HepG2 (cell line): ENCODE data around the gene DBNDD1. TPM values are rescaled to one million over a fixed set of nuclear protein-coding genes. Genes with fewer than 3 reads are reported as not detected.

ENCODE experiments used
- ADNP ChIP-seq: sonication (generic); formaldehyde crosslinking; IDR thresholded peaks from 2 replicates; pipeline ENCODE4 v1.4.0; 2020; ENCODE audit warnings: missing genetic modification reagents
- AGO1 ChIP-seq: fragments of 200-400 bp; formaldehyde crosslinking; IDR thresholded peaks from 2 replicates; pipeline ENCODE4 v1.6.1; 2017; ENCODE audit warnings: mild to moderate bottlenecking, low read depth, low read length, moderate library complexity; ENCODE audit not compliant: poor library complexity, severe bottlenecking
- ARNT2 ChIP-seq: sonication (generic); formaldehyde crosslinking; IDR thresholded peaks from 2 replicates; pipeline ENCODE4 v1.8.0; 2022; ENCODE audit warnings: mild to moderate bottlenecking, low read depth, missing genetic modification reagents, moderate library complexity
- ARNTL ChIP-seq: sonication (generic); formaldehyde crosslinking; IDR thresholded peaks from 2 replicates; pipeline ENCODE4 v1.4.0; 2020; ENCODE audit warnings: mild to moderate bottlenecking, missing genetic modification reagents
- CCAR2 ChIP-seq: fragments of 200-400 bp; formaldehyde crosslinking; optimal IDR thresholded peaks from 2 replicates; pipeline ENCODE3; 2018; ENCODE audit warnings: low read depth, mild to moderate bottlenecking, low read length, moderate library complexity
- CENPX ChIP-seq: sonication (generic); formaldehyde crosslinking; IDR thresholded peaks from 2 replicates; pipeline ENCODE4 v1.9.0; 2021; ENCODE audit warnings: mild to moderate bottlenecking, missing genetic modification reagents, moderate library complexity
- CHCHD3 ChIP-seq: sonication (generic); formaldehyde crosslinking; IDR thresholded peaks from 2 replicates; pipeline ENCODE4 v1.8.0; 2022; ENCODE audit warnings: mild to moderate bottlenecking, missing genetic modification reagents, moderate library complexity
- EED ChIP-seq: sonication (generic); formaldehyde crosslinking; IDR thresholded peaks from 2 replicates; pipeline ENCODE4 v1.5.0; 2020; ENCODE audit warnings: mild to moderate bottlenecking, missing genetic modification reagents
- FOXK2 ChIP-seq: fragments of 450-650 bp; IDR thresholded peaks from 2 replicates; pipeline ENCODE4 v1.6.1; 2016
- HMG20A ChIP-seq: IDR thresholded peaks from 2 replicates; pipeline ENCODE4 v1.6.1; 2016; ENCODE audit warnings: borderline replicate concordance
- MTF2 ChIP-seq: sonication (generic); formaldehyde crosslinking; IDR thresholded peaks from 2 replicates; pipeline ENCODE4 v1.5.0; 2020; ENCODE audit warnings: missing genetic modification reagents, borderline replicate concordance
- NR2C2 ChIP-seq: sonication (generic); formaldehyde crosslinking; IDR thresholded peaks from 2 replicates; pipeline ENCODE4 v1.4.0; 2020; ENCODE audit warnings: missing genetic modification reagents, mild to moderate bottlenecking, moderate library complexity, borderline replicate concordance
- SOX5 ChIP-seq: IDR thresholded peaks from 2 replicates; pipeline ENCODE4 v1.6.1; 2016; ENCODE audit warnings: borderline replicate concordance
- XRCC5 ChIP-seq: fragments of 200-400 bp; formaldehyde crosslinking; optimal IDR thresholded peaks from 2 replicates; pipeline ENCODE3; 2017; ENCODE audit warnings: mild to moderate bottlenecking, low read length
- ZBTB38 ChIP-seq: sonication (generic); formaldehyde crosslinking; IDR thresholded peaks from 2 replicates; pipeline ENCODE4 v1.5.1; 2020; ENCODE audit warnings: mild to moderate bottlenecking, missing genetic modification reagents
- ZFP36L1 ChIP-seq: sonication (generic); formaldehyde crosslinking; IDR thresholded peaks from 2 replicates; pipeline ENCODE4 v1.8.0; 2022; ENCODE audit warnings: mild to moderate bottlenecking, missing genetic modification reagents, moderate library complexity
- ZFP82 ChIP-seq: sonication (generic); formaldehyde crosslinking; IDR thresholded peaks from 2 replicates; pipeline ENCODE4 v1.5.1; 2020; ENCODE audit warnings: mild to moderate bottlenecking, missing genetic modification reagents, borderline replicate concordance
- ZKSCAN1 ChIP-seq: fragments of 150-350 bp; IDR thresholded peaks from 2 replicates; pipeline ENCODE4 v1.6.1; 2014; ENCODE audit warnings: low read length
- ZNF331 ChIP-seq: sonication (generic); formaldehyde crosslinking; IDR thresholded peaks from 2 replicates; pipeline ENCODE4 v1.4.0; 2020; ENCODE audit warnings: missing genetic modification reagents
- ZNF644 ChIP-seq: IDR thresholded peaks from 2 replicates; pipeline ENCODE4 v1.6.1; 2016; ENCODE audit warnings: low read depth
- ZNF879 ChIP-seq: sonication (generic); formaldehyde crosslinking; IDR thresholded peaks from 2 replicates; pipeline ENCODE4 v1.8.1; 2023; ENCODE audit warnings: missing genetic modification reagents
- ZSCAN30 ChIP-seq: sonication (generic); formaldehyde crosslinking; IDR thresholded peaks from 2 replicates; pipeline ENCODE4 v1.5.0; 2020; ENCODE audit warnings: mild to moderate bottlenecking, missing genetic modification reagents
- polyA plus RNA-seq, 8 experiments: library from polyadenylated mRNA; depleted of rRNA in 3 of 8; stranded (reverse) in 7 of 8; unstranded in 1 of 8; fragments of >200 nt; fragmentation: Illumina TruSeq in 4 of 8; extraction: Trizol in 4 of 8; gene quantifications; 2 replicates each; pipeline versions ENCODE4 v1.2.1 to v1.2.3, GENCODE V29; 2011 to 2016; ENCODE audit warnings: low read depth in 4 of 8, missing spikeins in 1 of 8, mixed read lengths in 1 of 8; ENCODE audit not compliant: insufficient read depth in 1 of 8
- total RNA-seq, 5 experiments: library from RNA; depleted of rRNA; stranded (reverse); fragments of >200 nt; fragmentation: Illumina TruSeq; extraction: Trizol; gene quantifications; 2 replicates each; pipeline ENCODE4 v1.2.3, GENCODE V29; 2016; ENCODE audit warnings: low read depth in 1 of 5
- TF ChIP-seq, protein P1 (sequence below): sonication (generic); formaldehyde crosslinking; IDR thresholded peaks from 2 replicates; pipeline ENCODE4 v1.8.0; 2022; ENCODE audit warnings: mild to moderate bottlenecking, missing genetic modification reagents; ENCODE audit not compliant: insufficient replicate concordance
- TF ChIP-seq, protein P2 (sequence below): sonication (generic); formaldehyde crosslinking; IDR thresholded peaks from 2 replicates; pipeline ENCODE4 v1.5.0; 2020; ENCODE audit warnings: missing genetic modification reagents
- TF ChIP-seq, protein P3 (sequence below): sonication (generic); formaldehyde crosslinking; IDR thresholded peaks from 2 replicates; pipeline ENCODE4 v1.9.0; 2021; ENCODE audit warnings: missing genetic modification reagents, mild to moderate bottlenecking, borderline replicate concordance
- TF ChIP-seq, protein P4 (sequence below): IDR thresholded peaks from 2 replicates; pipeline ENCODE4 v1.6.1; 2012; ENCODE audit warnings: low read depth, low read length, improper control_type of control experiment

DBNDD1 gene
- total and polyA plus RNA-seq, 2 of the 13 experiments (the other 11 are each of a cell fraction or from before 2014, with no cell fraction given) = 17.0 to 40.4 TPM

DNA sequence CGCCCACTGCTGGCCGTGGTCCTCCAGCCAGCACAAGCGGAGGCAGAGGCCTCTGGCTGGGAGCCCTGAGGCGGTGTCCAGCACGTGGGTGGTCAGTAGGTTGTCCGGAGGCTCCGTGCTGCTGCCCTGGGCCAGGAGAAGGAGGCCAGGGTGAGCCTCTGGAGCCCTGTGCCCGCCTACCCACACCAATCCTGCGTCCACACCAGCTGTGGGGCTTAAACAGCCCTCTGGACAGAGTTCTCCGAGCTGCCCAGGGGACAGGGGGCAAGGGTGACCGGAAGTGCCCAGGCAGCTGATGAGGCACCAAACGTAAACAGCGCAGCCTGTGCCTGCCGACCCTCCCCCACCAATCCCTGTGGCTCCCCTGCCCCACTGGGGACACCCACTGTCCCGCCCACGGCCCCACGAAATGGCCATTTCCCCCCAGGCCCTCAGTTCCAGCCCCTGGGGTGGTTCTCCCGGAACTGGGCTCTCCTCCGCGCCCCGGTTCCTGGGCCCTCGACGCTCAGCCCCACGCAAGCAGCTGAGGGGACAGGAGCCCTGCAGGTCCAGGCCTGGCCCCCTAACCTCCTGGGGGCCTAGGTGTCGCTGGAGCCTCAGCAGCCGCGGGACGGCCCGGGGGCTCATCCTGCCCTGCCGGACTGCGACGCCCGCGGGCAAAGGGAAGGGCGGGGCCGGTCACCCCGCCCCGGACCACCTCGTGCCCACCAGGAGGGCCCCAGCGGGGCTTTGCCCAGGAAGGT, 27.9 kb upstream of the DBNDD1 start (continued):
- TF ChIP-seq, protein P1, sequence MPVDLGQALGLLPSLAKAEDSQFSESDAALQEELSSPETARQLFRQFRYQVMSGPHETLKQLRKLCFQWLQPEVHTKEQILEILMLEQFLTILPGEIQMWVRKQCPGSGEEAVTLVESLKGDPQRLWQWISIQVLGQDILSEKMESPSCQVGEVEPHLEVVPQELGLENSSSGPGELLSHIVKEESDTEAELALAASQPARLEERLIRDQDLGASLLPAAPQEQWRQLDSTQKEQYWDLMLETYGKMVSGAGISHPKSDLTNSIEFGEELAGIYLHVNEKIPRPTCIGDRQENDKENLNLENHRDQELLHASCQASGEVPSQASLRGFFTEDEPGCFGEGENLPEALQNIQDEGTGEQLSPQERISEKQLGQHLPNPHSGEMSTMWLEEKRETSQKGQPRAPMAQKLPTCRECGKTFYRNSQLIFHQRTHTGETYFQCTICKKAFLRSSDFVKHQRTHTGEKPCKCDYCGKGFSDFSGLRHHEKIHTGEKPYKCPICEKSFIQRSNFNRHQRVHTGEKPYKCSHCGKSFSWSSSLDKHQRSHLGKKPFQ (CRISPR knock-in tag) = peak; percentile 93
- TF ChIP-seq ARNTL (CRISPR knock-in tag) (peak; percentile 45; the same call in 1 of the 2 replicates), ZNF879 (CRISPR knock-in tag) (no peak), ZSCAN30 (CRISPR knock-in tag) (no peak), MTF2 (CRISPR knock-in tag) (no peak), EED (CRISPR knock-in tag) (peak; percentile 92; the same call in 1 of the 2 replicates), ZNF331 (CRISPR knock-in tag) (0 out of 2 replicates have a peak, but pooled peaks have one; percentile 51), ZFP36L1 (no peak), AGO1 (no peak), CCAR2 (no peak), SOX5 (peak; percentile 57), ZBTB38 (CRISPR knock-in tag) (peak; percentile 76), ARNT2 (CRISPR knock-in tag) (peak; percentile 71; the same call in 1 of the 2 replicates), HMG20A (CRISPR knock-in tag) (no peak), ZFP82 (CRISPR knock-in tag) (0 out of 2 replicates have a peak, but pooled peaks have one; percentile 49), XRCC5 (peak; percentile 30), CHCHD3 (CRISPR knock-in tag) (no peak), ZKSCAN1 (no peak), NR2C2 (CRISPR knock-in tag) (peak; percentile 74; the same call in 1 of the 2 replicates), CENPX (CRISPR knock-in tag) (no peak), ZNF644 (CRISPR knock-in tag) (no peak), FOXK2 (0 out of 2 replicates have a peak, but pooled peaks have one; percentile 29), ADNP (no peak)
- TF ChIP-seq, protein P2, sequence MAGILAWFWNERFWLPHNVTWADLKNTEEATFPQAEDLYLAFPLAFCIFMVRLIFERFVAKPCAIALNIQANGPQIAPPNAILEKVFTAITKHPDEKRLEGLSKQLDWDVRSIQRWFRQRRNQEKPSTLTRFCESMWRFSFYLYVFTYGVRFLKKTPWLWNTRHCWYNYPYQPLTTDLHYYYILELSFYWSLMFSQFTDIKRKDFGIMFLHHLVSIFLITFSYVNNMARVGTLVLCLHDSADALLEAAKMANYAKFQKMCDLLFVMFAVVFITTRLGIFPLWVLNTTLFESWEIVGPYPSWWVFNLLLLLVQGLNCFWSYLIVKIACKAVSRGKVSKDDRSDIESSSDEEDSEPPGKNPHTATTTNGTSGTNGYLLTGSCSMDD = no peak
- TF ChIP-seq, protein P3, sequence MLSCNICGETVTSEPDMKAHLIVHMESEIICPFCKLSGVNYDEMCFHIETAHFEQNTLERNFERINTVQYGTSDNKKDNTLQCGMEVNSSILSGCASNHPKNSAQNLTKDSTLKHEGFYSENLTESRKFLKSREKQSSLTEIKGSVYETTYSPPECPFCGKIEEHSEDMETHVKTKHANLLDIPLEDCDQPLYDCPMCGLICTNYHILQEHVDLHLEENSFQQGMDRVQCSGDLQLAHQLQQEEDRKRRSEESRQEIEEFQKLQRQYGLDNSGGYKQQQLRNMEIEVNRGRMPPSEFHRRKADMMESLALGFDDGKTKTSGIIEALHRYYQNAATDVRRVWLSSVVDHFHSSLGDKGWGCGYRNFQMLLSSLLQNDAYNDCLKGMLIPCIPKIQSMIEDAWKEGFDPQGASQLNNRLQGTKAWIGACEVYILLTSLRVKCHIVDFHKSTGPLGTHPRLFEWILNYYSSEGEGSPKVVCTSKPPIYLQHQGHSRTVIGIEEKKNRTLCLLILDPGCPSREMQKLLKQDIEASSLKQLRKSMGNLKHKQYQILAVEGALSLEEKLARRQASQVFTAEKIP = no peak
- TF ChIP-seq, protein P4, sequence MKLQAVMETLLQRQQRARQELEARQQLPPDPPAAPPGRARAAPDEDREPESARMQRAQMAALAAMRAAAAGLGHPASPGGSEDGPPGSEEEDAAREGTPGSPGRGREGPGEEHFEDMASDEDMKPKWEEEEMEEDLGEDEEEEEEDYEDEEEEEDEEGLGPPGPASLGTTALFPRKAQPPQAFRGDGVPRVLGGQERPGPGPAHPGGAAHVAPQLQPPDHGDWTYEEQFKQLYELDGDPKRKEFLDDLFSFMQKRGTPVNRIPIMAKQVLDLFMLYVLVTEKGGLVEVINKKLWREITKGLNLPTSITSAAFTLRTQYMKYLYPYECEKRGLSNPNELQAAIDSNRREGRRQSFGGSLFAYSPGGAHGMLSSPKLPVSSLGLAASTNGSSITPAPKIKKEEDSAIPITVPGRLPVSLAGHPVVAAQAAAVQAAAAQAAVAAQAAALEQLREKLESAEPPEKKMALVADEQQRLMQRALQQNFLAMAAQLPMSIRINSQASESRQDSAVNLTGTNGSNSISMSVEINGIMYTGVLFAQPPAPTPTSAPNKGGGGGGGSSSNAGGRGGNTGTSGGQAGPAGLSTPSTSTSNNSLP = no peak
